COLO829 (cell line): ENCODE data around the gene SERPINH1.
"Not testable (repeated sequence)": the region's sequence is repeated elsewhere in the genome, so short reads cannot be mapped to it uniquely, and the experiment has no call there.

ENCODE experiments used
- DNase-seq: peaks from one replicate; pipeline ENCODE4 v3.0.0; 2012; ENCODE audit warnings: low spot score

Gene SERPINH1

GRCh38 chr11:75574698-75575602 is 12.9 kb downstream of the SERPINH1 start:
- no peak for DNase-seq

GRCh38 chr11:75576017-75576416 is 14.0 kb downstream of the SERPINH1 start:
- no peak for DNase-seq

DNA sequence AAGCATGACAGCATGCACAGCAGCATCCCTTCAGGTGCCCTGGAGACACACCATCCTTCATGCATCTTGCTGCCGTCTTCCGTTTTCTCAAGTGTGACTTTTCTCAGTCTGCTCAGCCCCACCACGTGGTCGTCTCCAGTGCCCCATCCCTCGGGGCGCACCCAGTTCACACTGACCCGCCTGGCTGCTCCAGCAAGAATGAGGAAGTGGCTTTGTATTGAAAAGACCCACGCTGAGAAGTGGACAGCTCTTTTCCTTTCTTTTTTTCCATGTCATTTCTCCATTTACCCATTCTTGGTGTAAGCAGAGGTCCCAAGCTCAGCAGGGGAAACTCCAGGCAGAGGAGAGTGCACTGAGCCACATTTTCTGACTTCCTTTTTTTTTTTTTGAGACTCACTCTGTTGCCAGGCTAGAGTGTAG is 14.5 kb downstream of the SERPINH1 start:
- no peak for DNase-seq

GRCh38 chr11:75577207-75577606 is 15.2 kb downstream of the SERPINH1 start:
- DNase-seq, result peak; percentile 56

GRCh38 chr11:75578977-75579376 is 16.9 kb downstream of the SERPINH1 start:
- DNase-seq, result no peak

DNA sequence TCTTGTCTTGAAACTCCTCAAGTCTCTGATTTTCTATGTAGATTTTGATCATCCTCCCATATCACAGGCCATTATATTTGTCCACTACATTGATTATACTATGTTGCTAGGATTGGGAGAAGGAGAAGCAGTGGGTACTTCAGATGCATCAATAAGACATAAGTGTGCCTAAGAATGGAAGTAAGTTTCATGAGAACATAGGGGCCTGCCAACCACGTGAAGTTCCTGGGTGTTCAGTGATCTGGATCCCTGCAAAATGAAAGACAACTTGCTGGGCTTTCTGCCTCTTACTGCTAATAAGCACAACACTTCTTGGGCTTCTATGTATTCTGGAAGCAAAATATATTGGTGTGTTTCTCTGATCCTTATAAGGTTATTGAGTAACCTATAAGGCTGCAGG is 17.8 kb downstream of the SERPINH1 start:
- DNase-seq, result no peak

GRCh38 chr11:75582506-75582894 is 20.4 kb downstream of the SERPINH1 start:
- DNase-seq, result no peak

DNA sequence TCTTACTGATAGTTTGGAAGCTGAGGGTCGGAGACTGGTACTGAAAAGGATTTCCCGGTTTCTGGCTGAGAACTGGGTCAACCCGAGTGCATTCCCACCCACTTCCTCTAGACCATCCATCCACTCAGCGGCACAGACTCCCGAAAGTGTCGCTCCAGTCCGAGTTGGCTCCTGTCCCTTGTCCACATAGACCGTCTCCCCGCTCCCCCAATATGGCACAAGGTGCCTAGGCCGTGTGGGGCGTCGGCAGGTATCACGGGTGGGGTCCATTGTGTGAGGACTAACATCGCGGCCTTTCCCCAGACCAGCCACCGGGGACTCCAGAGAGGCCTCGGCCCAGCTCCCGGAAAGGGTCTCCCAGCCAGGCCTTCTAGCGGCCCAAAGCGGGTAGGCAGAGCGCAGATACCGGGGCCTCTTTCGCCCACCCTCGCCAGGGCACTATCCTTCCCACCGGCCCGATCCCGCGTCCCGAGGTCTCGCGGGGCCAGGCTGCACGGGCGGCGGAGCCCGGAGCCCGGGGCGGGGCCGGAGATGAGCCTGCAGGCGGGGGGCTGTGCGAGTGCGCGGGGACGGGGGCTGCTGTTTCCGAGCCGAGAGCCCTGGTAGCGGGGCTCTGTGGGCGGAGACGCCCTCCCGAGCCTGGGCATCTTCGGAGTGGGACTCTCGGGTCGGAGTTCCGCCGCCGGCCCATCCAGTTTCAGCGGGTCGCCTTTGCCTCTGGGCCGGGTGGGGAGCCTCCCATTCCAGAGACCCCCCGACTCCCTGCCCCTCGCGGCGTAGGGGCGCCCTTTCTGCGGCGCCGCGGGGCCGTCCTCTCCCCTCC is 21.1 kb downstream of the SERPINH1 start:
- no peak for DNase-seq

DNA sequence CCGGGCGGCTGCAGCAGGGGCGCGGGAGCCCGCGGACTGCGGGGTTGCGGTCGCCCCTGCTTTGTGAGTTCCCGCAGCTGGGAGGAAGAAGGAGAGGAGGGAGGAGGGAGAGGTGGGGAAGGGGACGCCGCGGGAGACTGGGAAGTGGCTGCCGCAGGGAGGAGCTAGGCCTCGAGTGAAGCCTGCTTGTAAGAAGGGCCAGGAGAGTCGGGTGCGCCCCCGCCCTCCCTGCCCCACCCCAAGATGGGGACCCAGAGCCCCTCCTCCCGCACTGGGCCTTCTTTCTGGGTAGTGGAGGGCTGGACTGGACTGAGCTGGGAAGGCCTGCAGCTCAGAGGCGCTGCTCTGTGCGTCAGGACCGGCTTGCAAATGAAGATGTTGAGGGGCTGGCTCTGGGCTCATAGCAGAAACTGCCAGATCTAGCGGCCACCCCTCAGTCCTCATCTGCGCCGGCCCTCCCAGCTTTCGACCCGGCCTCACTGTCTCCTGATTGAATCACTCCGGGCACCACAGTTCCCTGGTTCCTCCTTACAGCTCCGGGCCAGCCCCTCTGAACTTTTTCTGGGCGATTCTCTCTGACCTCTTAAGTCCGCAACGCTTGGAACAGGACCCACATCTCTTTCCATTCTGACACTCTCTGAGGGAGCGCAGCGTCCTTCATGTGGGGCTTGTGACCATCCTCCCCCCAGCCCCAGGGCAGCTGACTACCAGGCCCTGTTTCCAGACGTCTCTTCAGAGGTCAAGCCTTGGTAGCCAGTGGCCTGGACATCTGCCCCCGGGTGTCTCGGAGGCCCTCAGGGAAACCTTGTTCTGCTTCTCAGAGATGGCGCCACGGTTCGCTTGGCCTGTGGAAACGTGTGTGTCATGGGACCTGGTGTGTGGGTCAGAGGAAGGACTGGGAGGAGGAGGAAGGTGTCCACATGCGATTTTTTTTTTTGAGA is 21.9 kb downstream of the SERPINH1 start:
- DNase-seq, result no peak

DNA sequence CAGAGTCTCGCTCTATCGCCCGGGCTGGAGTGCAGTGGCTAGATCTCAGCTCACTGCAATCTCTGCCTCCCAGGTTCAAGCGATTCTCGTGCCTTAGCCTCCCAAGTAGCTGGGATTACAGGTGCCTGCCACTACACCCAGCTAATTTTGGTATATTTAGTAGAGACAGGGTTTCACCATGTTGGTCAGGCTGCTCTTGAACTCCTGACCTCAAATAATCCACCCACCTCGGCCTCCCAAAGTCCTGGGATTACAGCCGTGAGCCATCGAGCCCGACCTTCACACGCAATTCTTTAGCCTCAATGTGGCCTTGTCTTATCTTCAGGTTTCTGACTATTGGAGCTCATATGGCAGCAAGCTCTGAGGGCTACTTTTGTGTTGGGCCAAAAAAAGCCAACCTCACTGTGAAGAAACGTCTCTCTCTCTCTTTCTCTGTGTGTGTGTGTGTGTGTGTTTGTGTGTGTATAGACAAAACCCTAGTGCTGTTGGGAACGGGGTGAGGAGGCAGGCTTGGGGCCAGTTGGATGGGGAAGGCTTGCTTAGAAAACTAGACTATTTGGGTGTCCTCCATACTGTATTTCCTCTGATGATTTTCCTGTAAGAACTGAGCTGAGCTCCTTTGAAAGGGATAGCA is 22.7 kb downstream of the SERPINH1 start:
- DNase-seq, result not testable (repeated sequence)

DNA sequence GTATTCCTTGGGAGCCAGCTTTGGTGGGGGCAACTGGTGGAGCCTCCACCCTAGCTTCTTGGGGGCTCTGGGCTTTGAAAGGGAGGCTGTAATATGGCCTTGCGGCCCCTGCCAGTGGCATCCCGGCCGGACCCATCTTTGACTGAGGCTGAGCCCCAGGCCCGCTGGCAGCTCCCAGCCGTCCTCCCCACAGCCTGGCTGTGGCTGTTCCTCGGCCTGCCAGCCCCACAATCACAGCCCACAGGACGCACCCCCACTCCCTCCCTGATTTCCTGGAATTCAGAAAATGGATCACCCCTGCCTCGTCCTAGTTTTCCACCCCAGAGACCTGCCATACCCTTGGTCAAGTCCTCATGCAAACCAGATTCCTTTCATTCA is 23.2 kb downstream of the SERPINH1 start:
- no peak for DNase-seq

DNA sequence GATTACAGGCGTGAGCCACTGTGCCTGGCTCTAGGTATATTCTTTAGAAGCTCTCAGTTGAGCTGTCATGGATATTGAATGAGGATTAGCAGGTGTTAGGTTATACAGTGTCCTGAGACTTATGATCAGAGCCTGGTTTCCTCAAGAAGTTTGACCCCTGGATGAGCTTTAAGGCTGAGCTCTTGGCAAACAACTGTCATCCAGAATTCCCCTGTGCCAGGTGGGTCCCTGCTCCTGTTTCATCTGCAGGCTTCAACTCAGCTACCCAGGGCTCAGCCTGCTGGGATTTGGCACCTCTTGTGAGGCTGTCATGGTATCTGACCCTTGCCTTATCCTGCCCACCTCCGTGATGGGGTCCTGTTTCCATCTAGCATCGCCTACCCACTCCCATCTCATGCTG is 24.3 kb downstream of the SERPINH1 start:
- no peak for DNase-seq

- DNase-seq, result no peak
Measured at GRCh38 chr11:75588051-75588481, 26.0 kb downstream of the SERPINH1 start.

- no peak for DNase-seq
Measured at GRCh38 chr11:75589051-75589450, 27.0 kb downstream of the SERPINH1 start.

DNA sequence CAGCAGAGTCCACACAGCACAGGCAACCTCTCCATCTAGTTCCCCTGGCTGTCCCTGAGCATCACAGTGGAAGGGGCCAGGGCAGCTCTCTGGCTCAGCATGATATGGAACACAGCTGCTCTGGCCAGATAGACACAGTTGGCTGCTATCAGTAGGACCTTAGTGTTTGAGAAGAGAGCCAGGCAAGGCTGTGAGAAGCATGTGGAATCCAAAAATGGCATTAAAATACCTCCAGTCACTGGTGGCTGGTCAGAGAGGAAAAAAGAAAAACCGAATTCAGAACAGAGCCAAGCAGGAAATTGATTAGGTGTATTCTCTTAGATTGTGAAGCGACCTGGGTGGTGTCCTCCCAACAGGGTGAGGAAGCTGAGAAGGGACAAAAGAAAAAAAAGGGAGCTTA is 27.9 kb downstream of the SERPINH1 start:
- DNase-seq, result no peak

DNA sequence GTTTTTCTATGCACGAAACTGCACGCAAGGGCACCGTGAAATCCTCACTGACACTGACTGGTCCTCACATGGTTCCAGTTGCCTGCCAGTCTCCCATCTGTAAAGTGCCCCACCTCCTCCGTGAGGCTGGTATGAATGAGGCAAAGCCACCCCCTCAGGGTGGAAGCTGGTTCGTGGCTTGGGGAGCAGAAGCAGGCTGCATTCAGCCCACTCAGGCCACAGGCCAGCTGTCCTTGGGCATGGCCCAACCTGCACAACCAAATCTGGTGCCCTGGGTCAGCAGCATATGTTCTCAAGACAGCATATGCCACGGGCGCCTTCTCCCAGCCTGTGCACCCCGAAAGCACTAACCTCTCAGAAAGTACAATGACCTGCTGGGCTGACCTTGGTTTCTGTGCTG is 29.3 kb downstream of the SERPINH1 start:
- no peak for DNase-seq

GRCh38 chr11:75591966-75592365 is 29.9 kb downstream of the SERPINH1 start:
- DNase-seq, result no peak

DNA sequence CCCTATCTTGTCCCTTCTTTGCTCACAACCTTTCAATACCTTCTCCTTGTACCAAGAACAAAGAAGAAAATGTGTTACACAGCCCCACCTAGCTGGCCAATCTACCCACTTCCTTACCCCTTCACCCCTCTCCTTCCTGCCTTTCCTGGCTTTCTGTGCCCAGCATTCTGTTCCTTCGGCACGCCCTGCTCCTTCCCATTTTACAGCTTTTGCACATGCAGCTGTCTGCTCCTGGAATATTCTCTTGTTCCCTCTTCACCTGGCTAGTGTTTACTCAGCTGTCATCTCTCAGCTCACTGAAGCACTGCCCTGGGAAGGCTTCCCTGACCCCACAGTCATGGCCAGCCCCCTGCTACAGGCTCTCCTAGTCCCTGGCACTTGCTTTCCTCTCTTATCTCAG is 30.7 kb downstream of the SERPINH1 start:
- no peak for DNase-seq

DNA sequence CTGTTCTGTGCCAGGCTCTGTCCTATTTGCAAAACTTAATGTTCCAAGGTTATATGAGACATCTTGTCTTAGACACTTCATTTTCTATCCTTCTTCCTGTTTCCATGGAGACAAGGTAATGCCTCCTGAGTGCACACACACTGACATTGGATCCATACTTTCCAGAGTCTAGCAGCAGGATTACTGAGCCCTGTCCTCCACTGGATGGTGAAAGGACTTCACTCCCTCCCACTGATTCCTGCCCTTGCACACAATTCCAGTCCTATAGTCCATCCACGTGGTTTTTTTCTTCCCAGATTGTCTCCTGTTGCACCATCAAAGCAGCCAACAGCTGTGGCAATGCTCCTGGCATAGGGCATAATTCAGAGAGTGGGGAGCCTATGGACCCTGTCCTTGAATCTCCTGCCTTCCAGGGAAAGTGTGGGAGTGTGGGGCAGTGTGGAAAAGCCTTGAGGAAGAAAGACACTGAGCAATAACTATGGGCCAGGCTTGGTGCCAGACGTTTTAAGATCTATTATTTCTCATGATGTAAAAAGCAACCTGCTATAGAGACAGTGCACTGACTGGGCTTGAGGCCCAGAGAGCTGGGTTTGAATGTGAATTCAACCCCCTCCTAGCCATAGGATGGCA is 31.3 kb downstream of the SERPINH1 start:
- no peak for DNase-seq

DNA sequence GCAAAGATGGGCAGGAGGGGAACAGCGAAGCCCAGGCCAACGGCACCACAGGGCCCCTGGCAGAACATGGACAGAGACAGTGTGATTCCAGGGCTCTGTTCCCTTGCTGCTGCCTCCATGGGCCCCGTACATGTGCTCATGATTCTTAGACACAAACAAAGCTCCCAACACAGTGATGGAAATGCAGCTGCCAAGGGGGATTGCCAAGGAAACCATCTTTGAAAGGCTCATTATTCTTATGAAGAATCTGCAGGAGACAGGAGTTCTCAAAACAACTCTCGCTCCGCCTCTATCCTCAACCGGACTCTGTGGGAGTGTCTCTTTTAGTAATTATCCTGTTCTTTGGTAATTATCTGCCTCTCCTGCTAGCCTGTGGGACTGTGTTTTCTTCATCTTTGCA is 32.2 kb downstream of the SERPINH1 start:
- DNase-seq, result no peak

- DNase-seq, result no peak
Measured at GRCh38 chr11:75595429-75595828, 33.4 kb downstream of the SERPINH1 start.
